LoVo (cell line): ENCODE data around the gene TBC1D22A.
"Not testable (repeated sequence)": the region's sequence is repeated elsewhere in the genome, so short reads cannot be mapped to it uniquely, and the experiment has no call there.

Experiments
- DNase-seq: peaks from one replicate; pipeline ENCODE4 v3.0.0-alpha.2; 2016; ENCODE audit warnings: low spot score

Gene TBC1D22A

DNA sequence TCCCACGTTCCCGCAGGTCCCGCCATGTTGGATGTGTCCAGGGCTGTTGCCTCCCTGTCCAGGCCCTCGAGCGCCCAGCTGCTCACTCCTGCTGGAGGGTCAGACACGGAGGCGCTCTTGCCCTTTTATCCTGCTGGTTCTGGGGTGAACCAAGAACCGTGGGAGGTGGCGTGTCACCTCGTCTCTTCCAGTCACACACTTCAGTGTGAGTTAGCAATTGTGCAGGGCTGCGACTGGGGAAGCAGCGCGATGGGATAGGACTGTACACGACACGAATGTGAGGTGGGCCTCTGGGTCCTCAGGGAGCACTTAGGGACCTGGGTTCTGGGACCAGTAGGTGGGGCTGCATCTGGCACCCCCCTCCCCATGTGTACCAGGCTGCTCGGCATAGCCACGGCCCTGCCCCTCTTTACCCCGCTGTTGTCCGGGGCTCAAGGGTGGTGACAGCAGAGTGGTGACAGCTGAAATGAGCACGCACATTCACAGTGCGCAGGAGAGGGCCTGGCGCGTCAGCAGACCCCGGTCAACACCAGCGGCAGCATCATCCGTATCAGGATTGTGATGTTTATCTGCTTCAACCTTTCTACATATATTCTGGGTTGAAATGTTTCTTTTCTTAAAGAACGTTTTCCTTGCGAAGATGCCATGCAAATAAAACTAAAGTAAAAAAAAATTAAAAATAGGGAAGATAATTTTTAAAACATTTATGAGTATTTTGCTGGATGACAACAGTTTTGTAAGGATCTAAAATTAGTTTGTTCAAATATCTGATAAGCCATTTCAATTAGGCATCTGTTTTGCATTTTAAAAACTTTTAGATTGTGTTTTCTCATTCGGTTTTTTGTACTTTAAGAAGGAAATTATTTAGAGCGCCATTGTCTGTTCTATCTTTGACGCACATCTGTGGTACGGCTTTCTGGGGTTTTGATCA lies 210.7 kb downstream of the TBC1D22A start:
- no peak for DNase-seq

GRCh38 chr22:46974077-46974476 lies 211.6 kb downstream of the TBC1D22A start:
- no peak for DNase-seq

DNA sequence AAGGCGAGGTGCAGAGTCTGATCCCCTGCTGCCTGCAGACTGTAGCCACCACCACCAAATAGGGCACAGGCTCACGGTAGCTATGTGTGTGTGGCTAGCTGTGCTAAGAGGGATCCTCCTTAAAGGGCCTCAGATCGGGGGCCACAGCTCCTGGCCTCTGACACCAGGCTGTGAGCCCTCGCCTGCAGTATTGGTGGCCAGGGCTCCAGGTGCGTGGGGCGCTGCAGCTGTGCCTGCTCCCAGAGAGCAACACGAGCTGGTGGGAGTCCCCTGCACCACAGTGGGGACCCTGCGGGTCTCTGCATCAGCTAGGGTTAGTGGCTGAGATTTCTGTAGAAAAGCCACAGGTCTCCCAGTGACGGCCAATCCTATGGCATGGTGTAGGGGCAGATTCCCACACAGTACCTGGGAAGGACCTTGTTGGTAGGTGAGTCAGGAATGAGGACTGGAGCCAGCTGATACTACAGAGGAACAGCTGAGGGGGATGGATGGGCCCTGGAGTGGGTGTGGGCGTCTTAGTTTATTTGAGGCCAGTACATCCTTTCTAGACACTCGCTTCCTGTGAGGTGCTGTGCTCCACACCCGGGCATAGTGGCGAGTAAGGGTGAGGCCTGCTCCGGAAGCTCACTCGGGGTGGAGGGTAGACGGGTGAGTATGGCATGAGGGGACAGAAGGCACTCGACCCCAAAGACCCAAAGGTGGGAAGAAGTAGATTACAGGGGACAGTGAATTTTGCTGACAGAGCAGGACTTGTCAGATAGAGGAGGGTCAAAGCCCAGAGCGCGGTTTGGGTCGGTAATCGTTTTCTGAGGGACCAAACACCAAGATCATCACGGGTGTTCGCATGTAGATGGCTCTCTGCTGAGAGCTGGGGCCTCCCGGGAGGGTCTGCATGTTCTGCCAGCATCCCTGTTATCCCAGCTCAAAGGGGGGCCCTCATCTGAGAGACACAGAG lies 212.5 kb downstream of the TBC1D22A start:
- no peak for DNase-seq

DNA sequence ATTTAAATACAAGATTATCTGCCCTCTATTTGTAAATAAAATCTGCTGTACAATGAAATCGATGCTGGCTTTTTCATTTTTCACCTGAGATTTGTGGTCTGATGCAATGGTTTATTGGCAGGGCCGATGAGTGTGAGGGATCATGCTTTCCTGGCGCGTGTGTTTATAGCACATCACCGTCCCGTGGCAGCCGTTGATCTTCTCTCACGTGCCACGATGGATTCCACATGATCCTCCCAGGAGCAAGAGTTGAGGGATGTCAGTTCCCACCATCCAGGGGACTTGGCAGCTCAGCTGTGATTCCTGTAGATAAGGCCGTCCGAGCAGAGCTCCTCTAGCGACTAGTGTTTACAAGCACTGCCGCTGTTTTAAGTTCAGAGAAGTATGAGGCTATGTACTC lies 213.7 kb downstream of the TBC1D22A start:
- no peak for DNase-seq

GRCh38 chr22:46976598-46976997 lies 214.1 kb downstream of the TBC1D22A start:
- no peak for DNase-seq

DNA sequence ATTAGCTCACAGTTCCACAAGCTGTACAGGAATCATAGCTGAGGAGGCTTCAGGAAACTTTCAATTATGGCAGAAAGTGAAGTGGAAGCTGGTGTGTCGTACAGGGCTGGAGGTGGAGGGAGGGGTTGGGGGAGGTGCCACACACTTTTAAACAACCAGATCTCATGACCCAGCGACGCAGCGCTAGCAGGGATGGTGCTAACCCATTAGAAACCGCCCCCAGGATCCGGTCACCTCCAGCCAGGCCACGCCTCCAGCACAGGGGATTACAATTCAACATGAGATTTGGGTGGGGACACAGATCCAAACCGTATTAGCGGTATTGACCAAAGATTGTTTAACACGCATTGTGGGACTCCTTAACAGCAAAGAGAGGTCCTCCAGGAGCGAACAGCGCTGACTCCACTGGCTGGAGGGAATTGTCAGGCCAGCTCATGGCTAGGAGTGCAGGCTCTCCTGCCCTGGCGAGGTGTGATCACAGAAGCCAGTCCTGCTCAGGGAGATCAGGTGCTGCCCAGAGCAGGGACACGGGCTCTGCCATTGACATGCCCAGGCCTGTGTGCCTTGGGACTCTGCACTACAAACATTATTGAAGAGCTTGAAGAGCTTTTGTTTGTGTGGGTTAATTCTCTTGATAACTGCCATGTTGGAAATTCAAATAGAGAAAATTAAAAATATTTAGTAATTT lies 215.3 kb downstream of the TBC1D22A start:
- DNase-seq, result no peak

GRCh38 chr22:46978668-46979067 lies 216.2 kb downstream of the TBC1D22A start:
- DNase-seq, result not testable (repeated sequence)

GRCh38 chr22:46979506-46979905 lies 217.1 kb downstream of the TBC1D22A start:
- DNase-seq, result no peak

DNA sequence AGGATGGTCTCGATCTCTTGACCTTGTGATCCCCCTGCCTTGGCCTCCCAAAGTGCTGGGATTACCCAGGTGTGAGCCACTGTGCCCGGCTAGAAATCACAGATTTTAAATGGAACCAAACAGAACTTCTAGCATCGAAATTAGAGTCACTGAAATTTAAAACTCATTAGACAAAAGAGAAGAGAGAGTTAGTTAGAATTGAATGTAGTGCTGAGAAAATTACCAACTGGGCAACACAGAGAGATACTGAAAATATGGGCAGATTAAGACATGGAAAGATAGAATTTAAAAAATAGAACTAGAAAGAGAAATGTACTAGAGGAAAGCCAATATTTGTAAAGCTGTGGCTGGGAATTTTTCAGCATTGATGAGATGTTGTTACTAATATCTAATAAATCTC lies 217.9 kb downstream of the TBC1D22A start:
- DNase-seq, result no peak

GRCh38 chr22:46982635-46983034 lies 220.2 kb downstream of the TBC1D22A start:
- no peak for DNase-seq

DNA sequence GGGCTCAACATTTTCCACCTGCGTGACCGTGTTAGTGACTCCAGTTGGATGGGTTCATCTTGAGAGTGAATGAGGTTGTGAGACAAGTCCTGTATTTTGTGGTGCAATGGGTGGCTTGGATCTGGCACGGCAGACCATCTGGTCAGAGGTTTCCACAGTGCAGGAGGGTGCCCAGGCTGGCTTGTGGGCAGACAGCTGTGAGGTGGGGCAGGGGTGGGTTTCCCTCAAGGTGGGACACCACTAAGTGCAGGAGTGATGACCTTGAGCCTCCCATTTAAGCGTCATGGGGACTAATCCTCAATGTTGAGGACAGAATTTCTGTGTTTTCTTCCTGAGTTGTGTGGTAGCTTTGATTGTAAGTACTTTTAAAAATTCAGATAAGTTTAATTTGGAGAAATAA lies 220.6 kb downstream of the TBC1D22A start:
- no peak for DNase-seq

GRCh38 chr22:46984751-46985506 lies 222.5 kb downstream of the TBC1D22A start:
- DNase-seq, result peak; percentile 27

GRCh38 chr22:46985507-46985882 lies 223.0 kb downstream of the TBC1D22A start:
- no peak for DNase-seq

DNA sequence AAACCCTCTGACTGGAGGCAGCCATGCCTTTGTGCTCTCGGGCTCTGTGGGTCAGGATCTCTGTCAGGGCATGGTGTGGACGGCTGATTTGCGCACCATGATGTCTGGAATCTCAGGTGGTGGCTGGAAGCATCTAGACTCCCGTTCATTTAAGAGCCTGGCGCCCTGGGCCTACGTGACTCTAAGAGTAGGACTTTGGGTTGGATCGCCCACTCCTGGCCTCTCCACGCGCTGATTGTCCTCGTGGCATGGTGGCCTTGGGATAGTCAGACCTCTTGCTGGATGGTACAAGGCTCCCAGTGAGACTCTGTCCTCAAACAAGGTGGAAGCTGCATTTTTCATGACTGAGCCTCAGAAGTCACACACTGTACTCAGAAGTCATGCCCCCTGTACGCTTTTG lies 224.3 kb downstream of the TBC1D22A start:
- no peak for DNase-seq

GRCh38 chr22:46990937-46991550 lies 228.6 kb downstream of the TBC1D22A start:
- no peak for DNase-seq

DNA sequence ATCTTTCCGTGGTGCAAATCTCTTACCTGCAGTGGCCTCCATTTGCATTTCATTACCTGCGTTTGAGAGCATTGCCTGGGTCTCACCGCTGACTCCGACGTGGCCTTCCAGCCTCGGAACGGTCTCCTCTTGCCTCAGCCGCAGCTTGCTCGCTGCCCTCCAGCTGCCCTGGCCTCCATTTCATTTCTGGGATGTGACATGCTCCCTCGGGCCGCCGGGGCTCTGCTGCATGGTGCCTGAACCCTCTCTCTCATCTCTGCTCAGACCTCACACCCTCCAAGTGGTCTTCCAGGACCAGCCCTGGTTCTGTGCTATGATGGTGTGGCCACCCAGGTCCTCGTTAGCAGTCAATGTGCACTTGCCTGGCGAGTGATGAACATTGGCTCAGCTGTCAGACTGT lies 229.2 kb downstream of the TBC1D22A start:
- DNase-seq, result no peak

- DNase-seq, result no peak
Observed at GRCh38 chr22:46992121-46992731, 229.8 kb downstream of the TBC1D22A start.

GRCh38 chr22:46993633-46994032 lies 231.2 kb downstream of the TBC1D22A start:
- no peak for DNase-seq

DNA sequence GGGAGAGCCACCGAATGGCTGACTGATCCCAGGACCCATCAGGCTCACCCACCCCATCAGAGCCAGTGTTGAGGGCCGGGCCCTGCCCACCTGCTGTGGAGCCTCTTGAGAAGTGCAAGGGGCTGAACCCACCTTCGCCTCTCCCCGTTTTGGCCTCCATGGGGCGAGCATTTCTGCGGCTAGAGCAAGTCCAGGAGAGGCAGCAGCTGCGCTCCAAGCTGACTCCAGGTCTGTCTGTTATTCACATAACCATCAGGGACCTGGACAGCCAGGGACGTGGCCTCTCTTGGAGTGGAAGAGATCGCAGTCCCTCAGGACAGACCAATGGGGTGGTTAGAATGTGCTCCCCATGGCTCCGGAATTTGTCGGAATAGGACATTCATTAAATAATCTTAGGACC lies 231.8 kb downstream of the TBC1D22A start:
- DNase-seq, result no peak

DNA sequence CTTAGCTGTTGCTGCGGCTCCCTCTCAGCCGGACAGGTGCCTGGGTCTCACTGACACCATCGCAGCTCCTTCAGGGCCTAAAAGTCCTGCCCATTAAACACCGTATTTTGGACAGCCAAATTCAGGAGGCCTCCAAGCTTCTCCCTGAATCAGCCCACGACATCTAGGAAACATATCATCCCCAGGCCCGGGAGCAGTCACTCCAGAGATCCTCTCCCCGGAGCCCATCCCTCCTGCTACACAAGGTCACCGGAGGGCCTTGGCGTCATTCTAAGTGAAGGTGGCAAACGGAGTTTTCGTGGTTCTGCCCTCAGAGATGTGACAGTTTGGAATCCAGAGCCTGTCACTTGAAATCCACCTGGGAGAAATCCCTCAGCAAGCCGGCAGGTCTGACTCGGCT lies 232.5 kb downstream of the TBC1D22A start:
- no peak for DNase-seq
